Natural killer cell (primary cell): ENCODE measurements around the gene FIGNL2. TPM values are rescaled to one million over a fixed set of nuclear protein-coding genes. Genes with fewer than 3 reads are reported as not detected.

Experiments used
- ATAC-seq, 3 donors: fragments of 150-1000 bp in 2 of 3; fragments of 200-7000 bp in 1 of 3; cut with Tn5 transposase; 1 replicate in 1 of 3; 2 replicates in 2 of 3; pipeline ENCODE4 v1.10.0; 2021; ENCODE audit warnings: mild to moderate bottlenecking in 2 of 3, moderate library complexity in 2 of 3
- DNase-seq, 2 donors: peaks; one replicate each; pipeline versions ENCODE4 v3.0.0 to v3.0.0-alpha.2; 2013 to 2021; ENCODE audit warnings: mixed read lengths in 1 of 2
- H3K27ac ChIP-seq: one replicate; pipeline ENCODE4 v1.5.1; 2013; ENCODE audit warnings: mild to moderate bottlenecking, low read length
- H3K27me3 ChIP-seq: one replicate; pipeline ENCODE4 v1.6.1; 2013; ENCODE audit warnings: low read length; ENCODE audit not compliant: control insufficient read depth, insufficient read depth
- H3K36me3 ChIP-seq: one replicate; pipeline ENCODE4 v1.6.1; 2013; ENCODE audit warnings: low read length; ENCODE audit not compliant: control insufficient read depth, insufficient read depth
- H3K4me1 ChIP-seq: one replicate; pipeline ENCODE4 v1.6.1; 2013; ENCODE audit warnings: low read length; ENCODE audit not compliant: control insufficient read depth, insufficient read depth
- H3K4me3 ChIP-seq: one replicate; pipeline ENCODE4 v1.5.1; 2013; ENCODE audit warnings: low read length
- H3K9me3 ChIP-seq: one replicate; pipeline ENCODE4 v1.6.1; 2013; ENCODE audit warnings: low read length; ENCODE audit not compliant: control insufficient read depth, insufficient read depth
- H3K27ac Mint-ChIP-seq, 2 donors: one replicate each; pipeline ENCODE4 v1.8.0; 2022; ENCODE audit warnings: mild to moderate bottlenecking in 2 of 2, mixed read lengths in 2 of 2, moderate library complexity in 1 of 2
- H3K27me3 Mint-ChIP-seq, 2 donors: one replicate each; pipeline ENCODE4 v1.8.0; 2022; ENCODE audit warnings: low read depth in 2 of 2, mixed read lengths in 2 of 2
- H3K36me3 Mint-ChIP-seq: one replicate; pipeline ENCODE4 v1.8.0; 2022; ENCODE audit warnings: mixed read lengths
- H3K4me1 Mint-ChIP-seq, 2 donors: one replicate each; pipeline ENCODE4 v1.8.0; 2022; ENCODE audit warnings: mixed read lengths in 2 of 2
- H3K4me3 Mint-ChIP-seq: one replicate; pipeline ENCODE4 v1.8.0; 2022; ENCODE audit warnings: mild to moderate bottlenecking, moderate library complexity, mixed read lengths
- H3K9me3 Mint-ChIP-seq, 2 donors: one replicate each; pipeline ENCODE4 v1.8.0; 2022; ENCODE audit warnings: mixed read lengths in 2 of 2
- CTCF ChIP-seq: fragments of 200-600 bp; IDR thresholded peaks from one replicate; pipeline ENCODE4 v1.8.0; 2022; ENCODE audit warnings: antibody characterized with exemption
- WGBS: methylation state at CpG from one replicate; pipeline ENCODE4 v1.1.7; 2013; ENCODE audit warnings: missing lambda C conversion rate; ENCODE audit not compliant: insufficient coverage; 5-methylcytosine and 5-hydroxymethylcytosine counted together
- intact Hi-C: fragments of 100-400 bp; cut with micrococcal nuclease; formaldehyde crosslinking; loops from one replicate; pipeline ENCODE4 v1.14.2; 2022
- total RNA-seq, 4 donors: library from RNA; stranded (reverse); fragments of 120-200 nt in 1 of 4; gene quantifications; one replicate each; pipeline versions ENCODE4 v1.2.3 to v1.2.4, GENCODE V29; 2013 to 2022

FIGNL2 gene
- total RNA-seq, 3 donors from 2014 or later (not counting 1 experiment from before 2014, with no cell fraction given): 1.4 to 1.6 (median 1.5) TPM

GRCh38 chr12:51827925-51828818 is 20.3 kb downstream of the FIGNL2 start:
- ATAC-seq (peak in 1 of 3 donors; percentile 49), DNase-seq (peak in 1 of 2 donors; percentile 32)
- Mint-ChIP-seq H3K9me3 (no peaks in the 10 kb centered on the region), H3K27ac (no peak overlapping the region), H3K36me3 (no peaks in the 10 kb centered on the region), H3K27me3 (peaks cover 34 to 38% of the 10 kb centered on the region in 2 donors), H3K4me3 (no peak overlapping the region), H3K4me1 (peaks cover 7 to 36% of the 10 kb centered on the region in 2 donors)
- WGBS: 18% methylated on average over 10 of the region's 11 CpGs
- no peak overlapping the region for H3K27ac ChIP-seq
- intact Hi-C loops: no loop called here
- peaks cover 2% of the 10 kb centered on the region for H3K27me3 ChIP-seq
- H3K4me3 ChIP-seq: no peak overlapping the region
- no peaks in the 10 kb centered on the region for H3K9me3 ChIP-seq
- TF ChIP-seq CTCF: no peak
- H3K4me1 ChIP-seq: peaks cover 30% of the 10 kb centered on the region
- no peaks in the 10 kb centered on the region for H3K36me3 ChIP-seq

GRCh38 chr12:51826881-51827280 is 21.6 kb downstream of the FIGNL2 start:
- H3K4me3 ChIP-seq: no peak overlapping the region
- H3K27me3 ChIP-seq: no peaks in the 10 kb centered on the region
- no peaks in the 10 kb centered on the region for H3K36me3 ChIP-seq
- H3K27ac ChIP-seq: no peak overlapping the region
- H3K9me3 ChIP-seq: no peaks in the 10 kb centered on the region
- Mint-ChIP-seq H3K4me3 (no peak overlapping the region), H3K27me3 (peaks cover 21 to 27% of the 10 kb centered on the region in 2 donors), H3K9me3 (no peaks in the 10 kb centered on the region), H3K36me3 (no peaks in the 10 kb centered on the region), H3K4me1 (peaks cover 0 to 24% of the 10 kb centered on the region in 2 donors), H3K27ac (no peak overlapping the region)
- no peak for TF ChIP-seq CTCF
- peaks cover 28% of the 10 kb centered on the region for H3K4me1 ChIP-seq
- whole genome bisulfite sequencing: 74% methylated on average over 4 of the region's 4 CpGs
- DNase-seq: no peak
- no peak for ATAC-seq
- intact Hi-C loops: no loop called here

GRCh38 chr12:51825216-51825615 is 23.3 kb downstream of the FIGNL2 start:
- Histone ChIP-seq H3K4me3 (no peak overlapping the region), H3K27me3 (no peaks in the 10 kb centered on the region), H3K9me3 (no peaks in the 10 kb centered on the region), H3K4me1 (peaks cover 27% of the 10 kb centered on the region), H3K36me3 (no peaks in the 10 kb centered on the region), H3K27ac (no peak overlapping the region)
- no peaks in the 10 kb centered on the region for H3K9me3 Mint-ChIP-seq
- H3K4me3 Mint-ChIP-seq: no peak overlapping the region
- DNase-seq: no peak
- WGBS: 96% methylated on average over 5 of the region's 5 CpGs
- H3K4me1 Mint-ChIP-seq: peaks cover 0 to 24% of the 10 kb centered on the region in 2 donors
- no peaks in the 10 kb centered on the region for H3K36me3 Mint-ChIP-seq
- no peak for ATAC-seq
- peaks cover 10 to 18% of the 10 kb centered on the region in 2 donors for H3K27me3 Mint-ChIP-seq
- no peak for TF ChIP-seq CTCF
- intact Hi-C loops: no loop called here
- no peak overlapping the region for H3K27ac Mint-ChIP-seq
